Central memory CD8-positive, alpha-beta T cell (primary cell): ENCODE data around the gene CHL1.

ENCODE experiments used
- ATAC-seq: fragments of 150-1000 bp; cut with Tn5 transposase; replicated peaks from 2 replicates; pipeline ENCODE4 v1.10.0; 2022; ENCODE audit warnings: mild to moderate bottlenecking, moderate FRiP score, moderate number of reproducible peaks; ENCODE audit not compliant: poor library complexity, severe bottlenecking; ENCODE audit errors: extremely low read depth
- DNase-seq, 2 donors: peaks; one replicate each; pipeline ENCODE4 v3.0.0; 2021; ENCODE audit warnings: low spot score in 2 of 2
- H3K27ac Mint-ChIP-seq: one replicate; pipeline ENCODE4 v1.8.0; 2022; ENCODE audit warnings: low read depth, mild to moderate bottlenecking, moderate library complexity, mixed read lengths
- H3K27me3 Mint-ChIP-seq: one replicate; pipeline ENCODE4 v1.8.0; 2022; ENCODE audit warnings: mixed read lengths
- H3K36me3 Mint-ChIP-seq: one replicate; pipeline ENCODE4 v1.8.0; 2022; ENCODE audit warnings: mild to moderate bottlenecking, moderate library complexity, mixed read lengths; ENCODE audit not compliant: insufficient read depth
- H3K4me1 Mint-ChIP-seq: one replicate; pipeline ENCODE4 v1.8.0; 2022; ENCODE audit warnings: mixed read lengths
- H3K4me3 Mint-ChIP-seq: one replicate; pipeline ENCODE4 v1.8.0; 2022; ENCODE audit warnings: mild to moderate bottlenecking, moderate library complexity, mixed read lengths
- H3K9me3 Mint-ChIP-seq: one replicate; pipeline ENCODE4 v1.8.0; 2022; ENCODE audit warnings: mixed read lengths

Gene CHL1

DNA sequence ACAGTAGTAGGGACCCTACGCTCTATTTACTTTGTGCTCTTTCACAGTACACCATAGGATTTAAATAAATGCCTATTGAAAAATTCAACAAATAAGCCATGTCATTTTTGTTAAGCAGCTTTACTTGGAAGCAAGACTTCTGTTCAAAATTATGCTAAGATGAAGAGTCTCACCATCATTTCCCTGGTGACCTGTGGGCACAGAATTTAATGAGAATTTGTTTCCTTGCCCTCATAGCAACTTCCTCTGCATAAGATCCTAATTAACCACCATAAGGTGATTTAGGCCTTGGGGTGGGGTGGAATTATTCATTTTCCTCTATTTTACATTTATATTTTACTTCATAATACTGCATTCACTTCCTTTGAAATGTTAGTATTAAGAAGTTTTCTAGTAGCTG is 70.5 kb downstream of the CHL1 start:
- Mint-ChIP-seq H3K27me3 (no peaks in the 10 kb centered on the region), H3K36me3 (peaks cover 2% of the 10 kb centered on the region), H3K4me1 (no peaks in the 10 kb centered on the region), H3K27ac (no peak overlapping the region), H3K4me3 (no peak overlapping the region), H3K9me3 (peaks cover 11% of the 10 kb centered on the region)
- no peak for DNase-seq
- no peak for ATAC-seq

DNA sequence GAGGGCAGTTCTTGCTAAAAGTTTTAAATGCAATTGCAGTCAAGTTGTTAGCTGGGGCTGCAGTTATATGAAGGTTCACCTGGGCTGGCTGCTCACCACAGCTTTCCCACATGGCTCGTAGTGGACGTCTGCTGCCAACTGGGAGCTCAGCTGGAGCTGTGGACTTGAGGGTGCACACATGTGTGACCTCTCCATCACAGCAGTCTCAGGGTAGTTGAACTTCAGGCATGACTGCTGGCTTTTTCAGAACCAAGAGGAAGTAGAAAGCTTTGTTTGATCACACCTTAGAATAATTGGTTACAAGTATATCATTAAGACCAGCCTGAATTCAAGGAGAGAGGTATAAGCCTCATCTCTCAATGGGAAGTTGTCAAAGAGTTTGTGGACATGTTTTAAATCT is 74.1 kb downstream of the CHL1 start:
- Mint-ChIP-seq H3K27me3 (no peaks in the 10 kb centered on the region), H3K4me3 (no peak overlapping the region), H3K27ac (no peak overlapping the region), H3K4me1 (no peaks in the 10 kb centered on the region), H3K9me3 (peaks cover 18% of the 10 kb centered on the region), H3K36me3 (peaks cover 2% of the 10 kb centered on the region)
- no peak for DNase-seq
- no peak for ATAC-seq

DNA sequence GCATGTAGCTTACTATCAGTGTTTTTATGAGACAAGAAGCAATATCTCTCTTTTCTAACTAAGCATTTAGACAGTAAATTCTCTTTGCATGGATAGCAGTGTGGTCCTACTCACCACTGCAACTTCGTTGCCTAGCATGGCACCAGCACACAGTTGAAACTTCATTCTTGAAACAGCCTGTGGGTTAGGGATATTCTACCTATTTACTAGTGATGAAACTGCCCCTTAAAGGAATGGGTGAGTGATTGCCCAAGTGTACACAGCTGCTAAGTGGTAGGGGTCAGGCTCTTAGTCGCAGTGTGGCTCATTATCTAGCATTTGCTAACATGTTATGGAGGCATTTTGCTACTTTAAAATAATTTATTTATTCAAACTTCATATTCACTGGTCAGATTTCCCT is 78.4 kb downstream of the CHL1 start:
- Mint-ChIP-seq H3K27ac (no peak overlapping the region), H3K9me3 (peaks cover 18% of the 10 kb centered on the region), H3K27me3 (no peaks in the 10 kb centered on the region), H3K4me1 (no peaks in the 10 kb centered on the region), H3K4me3 (no peak overlapping the region), H3K36me3 (no peaks in the 10 kb centered on the region)
- ATAC-seq (no peak), DNase-seq (no peak)

DNA sequence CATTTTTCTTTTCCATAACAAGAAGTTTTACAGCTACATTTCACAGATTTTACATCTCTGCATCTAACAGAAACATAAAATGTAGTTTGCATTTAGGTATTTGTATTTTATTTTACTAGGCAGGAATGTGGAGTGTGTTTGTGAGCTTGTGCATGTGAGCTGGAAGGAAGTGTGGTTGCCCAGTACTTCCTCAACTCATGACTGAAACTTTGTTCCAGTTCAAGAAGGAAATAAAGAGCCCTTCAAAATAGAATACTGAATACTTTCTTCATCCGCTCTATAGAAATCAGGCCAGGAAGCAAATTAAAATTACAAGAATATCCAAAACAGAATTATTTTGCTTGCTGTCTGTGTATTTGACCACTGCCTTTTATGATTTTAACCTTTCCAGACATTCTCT is 81.3 kb downstream of the CHL1 start:
- ATAC-seq: no peak

DNA sequence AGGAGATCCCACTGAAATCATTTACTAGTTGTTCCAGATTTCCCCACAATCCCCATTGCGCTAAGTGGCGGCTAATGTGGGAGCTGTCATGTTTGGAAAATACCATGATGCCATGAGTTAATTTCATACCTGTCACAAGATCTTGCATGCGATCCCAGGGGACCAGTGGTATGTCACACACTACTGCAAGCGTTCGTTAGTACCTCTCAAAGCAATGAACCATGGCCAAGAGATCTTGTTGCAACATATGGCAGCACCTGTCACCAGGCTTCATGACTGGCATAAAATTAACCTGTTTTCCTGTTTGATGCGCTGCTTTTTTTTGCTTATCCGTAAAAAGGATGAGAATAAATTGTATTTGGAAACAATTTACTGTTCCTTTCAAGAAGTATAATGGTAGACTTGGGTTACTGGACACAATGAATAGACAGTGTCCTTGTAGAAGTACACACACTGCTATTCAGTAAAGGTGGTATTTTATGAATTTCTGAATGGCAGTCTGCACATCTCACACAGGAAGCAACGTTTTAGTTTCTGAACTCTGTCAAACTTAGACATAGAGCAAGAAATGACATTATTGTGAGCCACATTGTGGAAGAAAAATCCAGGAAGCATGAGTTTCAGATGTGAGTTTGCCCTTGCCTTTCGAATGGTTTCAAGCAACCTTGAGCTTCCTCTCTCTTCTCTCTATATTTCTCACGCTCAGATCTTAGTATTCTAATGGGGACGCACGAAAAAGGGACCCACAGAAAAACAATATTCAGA is 81.9 kb downstream of the CHL1 start:
- no peak for ATAC-seq
- H3K27me3 Mint-ChIP-seq: no peaks in the 10 kb centered on the region
- no peak overlapping the region for H3K4me3 Mint-ChIP-seq
- peaks cover 6% of the 10 kb centered on the region for H3K9me3 Mint-ChIP-seq
- DNase-seq: no peak
- no peaks in the 10 kb centered on the region for H3K4me1 Mint-ChIP-seq
- H3K36me3 Mint-ChIP-seq: no peaks in the 10 kb centered on the region
- no peak overlapping the region for H3K27ac Mint-ChIP-seq

More for the DNA sequence above, 81.3 kb downstream of the CHL1 start:
- no peak for DNase-seq
- Mint-ChIP-seq H3K9me3 (peaks cover 6% of the 10 kb centered on the region), H3K4me3 (no peak overlapping the region), H3K4me1 (no peaks in the 10 kb centered on the region), H3K27ac (no peak overlapping the region), H3K27me3 (no peaks in the 10 kb centered on the region), H3K36me3 (no peaks in the 10 kb centered on the region)

DNA sequence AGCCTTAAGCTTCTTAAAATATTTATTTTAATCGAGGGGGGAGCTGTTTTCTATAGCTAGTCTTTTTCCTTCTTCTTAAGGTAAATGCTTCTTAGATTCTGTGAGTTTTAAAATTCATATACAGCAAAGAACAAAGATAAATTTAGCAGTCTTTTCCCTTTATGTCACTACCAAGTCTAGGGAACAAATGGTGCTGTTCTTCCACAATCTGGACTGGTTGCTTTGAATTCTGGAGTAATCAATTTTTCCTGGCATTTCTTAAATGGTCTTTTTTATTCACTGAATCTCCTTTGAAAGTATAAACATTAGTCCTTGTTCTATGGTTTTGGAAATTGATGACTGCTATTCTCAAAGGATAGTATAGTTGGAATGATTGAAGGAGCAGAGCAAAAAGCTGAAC is 82.8 kb downstream of the CHL1 start:
- no peaks in the 10 kb centered on the region for H3K4me1 Mint-ChIP-seq
- no peak overlapping the region for H3K4me3 Mint-ChIP-seq
- H3K27ac Mint-ChIP-seq: no peak overlapping the region
- DNase-seq: no peak
- no peaks in the 10 kb centered on the region for H3K36me3 Mint-ChIP-seq
- no peaks in the 10 kb centered on the region for H3K9me3 Mint-ChIP-seq
- no peak for ATAC-seq
- H3K27me3 Mint-ChIP-seq: no peaks in the 10 kb centered on the region

DNA sequence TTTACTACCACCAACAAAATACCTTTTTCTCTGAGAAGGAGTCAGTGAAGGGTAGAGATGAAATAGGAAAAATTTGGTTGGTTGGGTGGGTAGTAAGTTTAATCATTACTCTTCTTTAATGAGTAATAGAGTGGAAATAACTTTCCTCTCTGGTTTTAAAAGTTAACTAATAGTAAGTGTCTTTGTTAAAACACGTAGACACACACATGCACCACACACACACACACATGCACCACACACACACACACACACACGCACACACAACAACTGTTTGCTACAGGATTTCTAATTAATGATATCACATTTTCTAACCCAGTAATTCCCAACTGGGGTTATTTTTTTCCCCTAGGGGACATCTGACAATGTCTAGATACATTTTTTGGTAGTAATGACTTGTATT is 84.1 kb downstream of the CHL1 start:
- no peak for DNase-seq
- no peak for ATAC-seq
- no peaks in the 10 kb centered on the region for H3K27me3 Mint-ChIP-seq
- H3K4me1 Mint-ChIP-seq: no peaks in the 10 kb centered on the region
- H3K4me3 Mint-ChIP-seq: no peak overlapping the region
- no peaks in the 10 kb centered on the region for H3K9me3 Mint-ChIP-seq
- no peak overlapping the region for H3K27ac Mint-ChIP-seq
- no peaks in the 10 kb centered on the region for H3K36me3 Mint-ChIP-seq

DNA sequence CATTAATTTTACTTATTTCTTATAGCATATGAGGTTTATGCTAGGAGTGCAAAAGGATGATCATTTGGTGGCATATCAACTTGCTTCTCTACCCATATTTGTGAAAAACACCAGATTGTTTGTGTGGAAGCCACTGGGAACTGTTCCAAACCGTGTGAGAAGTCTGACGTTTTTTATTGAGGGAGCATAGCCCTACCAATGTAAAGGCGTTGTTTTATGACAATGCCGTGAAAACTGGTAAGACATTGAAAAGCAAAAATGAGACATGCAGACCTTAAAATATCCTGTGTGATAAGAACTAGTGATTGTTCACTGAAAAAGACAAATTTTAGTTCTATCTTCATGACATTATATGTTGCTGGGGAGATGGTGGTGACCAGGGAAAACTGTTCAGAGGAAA is 87.8 kb downstream of the CHL1 start:
- H3K27ac Mint-ChIP-seq: no peak overlapping the region
- no peak for ATAC-seq
- no peaks in the 10 kb centered on the region for H3K4me1 Mint-ChIP-seq
- no peaks in the 10 kb centered on the region for H3K36me3 Mint-ChIP-seq
- H3K27me3 Mint-ChIP-seq: no peaks in the 10 kb centered on the region
- DNase-seq: no peak
- peaks cover 4% of the 10 kb centered on the region for H3K9me3 Mint-ChIP-seq
- no peak overlapping the region for H3K4me3 Mint-ChIP-seq

DNA sequence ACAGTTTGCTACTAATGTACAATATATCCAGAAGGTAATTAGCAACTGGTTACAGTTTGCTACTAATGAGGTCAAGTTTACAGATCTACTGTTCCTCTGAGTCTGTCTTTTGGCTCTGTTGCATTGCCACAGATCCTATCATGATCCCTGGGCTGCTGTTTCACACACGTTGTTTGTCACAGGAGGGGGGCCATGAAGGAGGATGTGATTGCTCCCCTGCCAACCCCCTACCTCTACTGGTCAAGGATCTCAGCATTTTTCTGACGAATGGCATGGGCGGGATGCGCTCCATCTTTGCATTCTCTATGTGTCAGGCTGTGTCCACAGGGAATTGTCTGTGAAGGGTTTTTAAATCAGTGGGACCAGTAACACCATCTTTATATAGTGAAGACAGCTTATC is 91.9 kb downstream of the CHL1 start:
- no peak for ATAC-seq
- no peak for DNase-seq
- H3K27ac Mint-ChIP-seq: no peak overlapping the region
- H3K4me1 Mint-ChIP-seq: no peaks in the 10 kb centered on the region
- no peaks in the 10 kb centered on the region for H3K36me3 Mint-ChIP-seq
- H3K4me3 Mint-ChIP-seq: no peak overlapping the region
- no peaks in the 10 kb centered on the region for H3K27me3 Mint-ChIP-seq
- H3K9me3 Mint-ChIP-seq: peaks cover 5% of the 10 kb centered on the region

DNA sequence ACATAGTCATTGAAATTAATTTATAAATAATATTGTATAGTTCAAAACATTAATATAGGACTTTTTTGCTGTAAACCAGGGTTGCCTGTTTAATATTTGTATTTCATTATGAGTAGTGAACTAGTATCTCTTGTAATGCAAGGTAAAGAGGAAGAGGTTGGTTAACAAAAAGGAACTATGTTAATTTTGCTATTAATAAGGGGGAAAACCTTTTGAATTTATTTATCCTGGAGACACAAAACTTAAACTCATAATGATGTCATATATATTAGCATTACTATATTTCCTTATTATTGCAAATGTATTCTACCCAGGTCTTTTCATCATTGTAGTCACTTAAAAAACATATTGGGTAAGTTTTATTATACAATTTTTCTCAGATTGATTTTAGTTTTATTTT is 94.5 kb downstream of the CHL1 start:
- H3K36me3 Mint-ChIP-seq: no peaks in the 10 kb centered on the region
- H3K27ac Mint-ChIP-seq: no peak overlapping the region
- H3K27me3 Mint-ChIP-seq: no peaks in the 10 kb centered on the region
- no peak for DNase-seq
- H3K9me3 Mint-ChIP-seq: peaks cover 17% of the 10 kb centered on the region
- H3K4me3 Mint-ChIP-seq: no peak overlapping the region
- no peaks in the 10 kb centered on the region for H3K4me1 Mint-ChIP-seq
- ATAC-seq: no peak

DNA sequence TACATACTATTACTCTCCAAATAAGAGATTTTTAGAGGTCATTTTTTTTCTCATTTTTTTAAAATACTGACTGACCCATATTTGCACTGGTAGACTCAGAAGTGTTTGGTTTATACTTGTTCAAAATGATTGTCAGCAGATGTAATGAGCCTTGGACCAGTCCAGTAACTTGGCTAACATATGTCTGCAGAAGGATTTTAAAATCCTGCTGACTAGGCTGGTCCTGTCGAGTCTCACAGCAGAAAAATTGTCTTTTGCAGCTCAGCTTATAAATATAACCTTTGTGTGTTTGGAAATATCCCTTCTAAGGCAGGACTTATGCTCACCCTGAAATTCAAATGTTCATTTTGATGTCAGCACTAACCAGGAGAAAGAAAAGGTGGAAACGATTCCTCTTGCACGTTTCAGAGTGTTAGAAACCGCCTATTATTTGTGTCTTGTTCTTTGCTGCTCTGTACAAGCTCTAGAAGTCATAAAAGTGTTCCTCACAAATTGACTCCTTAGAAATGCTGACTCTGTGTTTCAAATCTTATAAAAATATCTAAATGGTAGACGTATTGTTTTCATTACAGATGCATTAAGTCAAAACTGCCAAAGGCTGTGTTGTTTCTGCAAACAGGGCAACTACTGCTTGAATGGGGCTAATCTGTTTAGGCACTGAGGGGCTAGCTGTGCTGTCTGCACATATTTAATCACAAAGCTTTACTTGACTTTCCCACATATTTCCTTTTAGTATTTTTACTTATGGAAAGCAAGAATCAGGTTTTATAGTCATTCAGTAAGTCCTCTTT is 95.3 kb downstream of the CHL1 start:
- H3K4me3 Mint-ChIP-seq: no peak overlapping the region
- H3K27me3 Mint-ChIP-seq: no peaks in the 10 kb centered on the region
- H3K36me3 Mint-ChIP-seq: no peaks in the 10 kb centered on the region
- H3K27ac Mint-ChIP-seq: no peak overlapping the region
- DNase-seq (no peak), ATAC-seq (no peak)
- peaks cover 22% of the 10 kb centered on the region for H3K9me3 Mint-ChIP-seq
- no peaks in the 10 kb centered on the region for H3K4me1 Mint-ChIP-seq

DNA sequence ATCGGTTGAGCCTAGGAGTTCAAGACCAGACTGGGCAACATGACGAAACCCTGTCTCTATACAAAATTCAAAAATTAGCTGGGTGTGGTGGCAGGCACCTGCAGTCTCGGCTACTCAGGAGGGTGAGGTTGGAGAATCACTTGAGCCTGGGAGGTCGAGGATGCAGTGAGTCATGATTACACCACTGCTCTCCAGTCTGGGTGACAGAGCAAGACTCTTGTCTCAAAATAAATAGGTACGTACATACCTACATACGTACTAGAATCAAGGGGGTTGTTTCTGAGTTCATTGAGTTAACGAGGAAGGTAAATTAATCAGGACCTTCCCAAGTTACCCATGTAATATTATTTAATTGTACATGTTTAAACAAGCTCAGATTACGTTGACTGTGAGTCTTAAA is 97.5 kb downstream of the CHL1 start:
- H3K27me3 Mint-ChIP-seq: no peaks in the 10 kb centered on the region
- H3K4me3 Mint-ChIP-seq: no peak overlapping the region
- H3K36me3 Mint-ChIP-seq: no peaks in the 10 kb centered on the region
- no peak overlapping the region for H3K27ac Mint-ChIP-seq
- DNase-seq (no peak), ATAC-seq (no peak)
- H3K4me1 Mint-ChIP-seq: no peaks in the 10 kb centered on the region
- peaks cover 20% of the 10 kb centered on the region for H3K9me3 Mint-ChIP-seq

DNA sequence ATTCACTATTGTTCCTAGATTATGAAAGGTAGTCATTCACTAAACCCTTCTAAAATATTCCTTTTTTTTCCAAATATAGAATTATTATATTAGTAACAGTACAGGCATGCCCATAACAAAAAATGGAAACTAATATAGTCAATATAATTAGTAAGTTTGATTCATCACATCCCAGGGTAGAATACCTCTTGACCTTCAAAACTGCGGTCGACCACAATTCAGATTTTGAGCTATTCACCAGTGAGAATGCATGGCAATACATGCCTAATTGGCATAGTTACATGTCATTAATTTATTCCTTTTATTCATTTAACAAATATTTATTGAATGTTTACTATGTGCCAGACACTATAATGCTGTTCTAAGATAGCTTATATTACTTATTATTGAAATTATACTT is 98.0 kb downstream of the CHL1 start:
- no peaks in the 10 kb centered on the region for H3K27me3 Mint-ChIP-seq
- H3K36me3 Mint-ChIP-seq: no peaks in the 10 kb centered on the region
- no peaks in the 10 kb centered on the region for H3K4me1 Mint-ChIP-seq
- ATAC-seq (no peak), DNase-seq (no peak)
- no peak overlapping the region for H3K27ac Mint-ChIP-seq
- H3K9me3 Mint-ChIP-seq: peaks cover 20% of the 10 kb centered on the region
- H3K4me3 Mint-ChIP-seq: no peak overlapping the region
